ENCODE results near the gene TPD52L2.
"Not testable (repeated sequence)": the region's sequence is repeated elsewhere in the genome, so short reads cannot be mapped to it uniquely, and the experiment has no call there.

Gene TPD52L2

DNA sequence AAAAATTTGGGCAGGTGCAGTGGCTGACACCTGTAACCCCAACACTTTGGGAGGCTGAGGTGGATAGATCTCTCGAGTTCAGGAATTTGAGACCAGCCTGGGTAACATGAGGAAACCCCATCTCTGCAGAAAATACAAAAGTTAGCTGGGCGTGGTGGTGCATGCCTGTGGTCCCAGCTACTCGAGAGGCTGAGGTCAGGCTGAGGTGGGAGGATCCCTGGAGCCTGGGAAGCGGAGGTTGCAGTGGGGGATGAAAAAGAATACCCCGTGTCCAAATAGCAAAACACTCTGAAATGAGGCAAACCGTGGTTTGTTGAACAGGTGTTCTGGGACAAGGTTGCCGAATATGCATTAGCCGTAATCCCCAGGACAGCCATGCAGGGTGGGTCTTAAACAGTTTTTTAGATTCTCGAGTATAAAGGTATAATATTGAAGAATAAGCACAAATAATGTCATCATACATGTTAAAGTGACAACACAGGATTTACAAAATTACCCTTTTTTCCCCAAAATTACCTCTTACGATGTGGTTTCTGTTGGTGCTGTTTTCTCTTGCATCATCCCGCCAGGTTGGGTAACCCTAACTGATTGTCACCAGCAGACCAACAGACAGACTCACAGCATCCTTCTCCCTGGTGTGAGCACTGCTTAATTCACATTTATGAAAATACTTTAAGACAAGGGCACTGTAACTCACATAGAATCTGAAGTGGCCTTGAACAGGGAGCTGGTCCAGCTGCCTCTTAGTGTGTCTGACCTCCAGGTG lies 38.9 kb downstream of the TPD52L2 start:
- TF ChIP-seq, protein P1, sequence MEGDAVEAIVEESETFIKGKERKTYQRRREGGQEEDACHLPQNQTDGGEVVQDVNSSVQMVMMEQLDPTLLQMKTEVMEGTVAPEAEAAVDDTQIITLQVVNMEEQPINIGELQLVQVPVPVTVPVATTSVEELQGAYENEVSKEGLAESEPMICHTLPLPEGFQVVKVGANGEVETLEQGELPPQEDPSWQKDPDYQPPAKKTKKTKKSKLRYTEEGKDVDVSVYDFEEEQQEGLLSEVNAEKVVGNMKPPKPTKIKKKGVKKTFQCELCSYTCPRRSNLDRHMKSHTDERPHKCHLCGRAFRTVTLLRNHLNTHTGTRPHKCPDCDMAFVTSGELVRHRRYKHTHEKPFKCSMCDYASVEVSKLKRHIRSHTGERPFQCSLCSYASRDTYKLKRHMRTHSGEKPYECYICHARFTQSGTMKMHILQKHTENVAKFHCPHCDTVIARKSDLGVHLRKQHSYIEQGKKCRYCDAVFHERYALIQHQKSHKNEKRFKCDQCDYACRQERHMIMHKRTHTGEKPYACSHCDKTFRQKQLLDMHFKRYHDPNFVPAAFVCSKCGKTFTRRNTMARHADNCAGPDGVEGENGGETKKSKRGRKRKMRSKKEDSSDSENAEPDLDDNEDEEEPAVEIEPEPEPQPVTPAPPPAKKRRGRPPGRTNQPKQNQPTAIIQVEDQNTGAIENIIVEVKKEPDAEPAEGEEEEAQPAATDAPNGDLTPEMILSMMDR (IDR thresholded peaks at IDR 0.05): no peak
- Histone ChIP-seq H3K27ac (no peak overlapping the region), H3K4me3 (no peak overlapping the region)
- no peak for DNase-seq (ENCODE audit: low spot score)

DNA sequence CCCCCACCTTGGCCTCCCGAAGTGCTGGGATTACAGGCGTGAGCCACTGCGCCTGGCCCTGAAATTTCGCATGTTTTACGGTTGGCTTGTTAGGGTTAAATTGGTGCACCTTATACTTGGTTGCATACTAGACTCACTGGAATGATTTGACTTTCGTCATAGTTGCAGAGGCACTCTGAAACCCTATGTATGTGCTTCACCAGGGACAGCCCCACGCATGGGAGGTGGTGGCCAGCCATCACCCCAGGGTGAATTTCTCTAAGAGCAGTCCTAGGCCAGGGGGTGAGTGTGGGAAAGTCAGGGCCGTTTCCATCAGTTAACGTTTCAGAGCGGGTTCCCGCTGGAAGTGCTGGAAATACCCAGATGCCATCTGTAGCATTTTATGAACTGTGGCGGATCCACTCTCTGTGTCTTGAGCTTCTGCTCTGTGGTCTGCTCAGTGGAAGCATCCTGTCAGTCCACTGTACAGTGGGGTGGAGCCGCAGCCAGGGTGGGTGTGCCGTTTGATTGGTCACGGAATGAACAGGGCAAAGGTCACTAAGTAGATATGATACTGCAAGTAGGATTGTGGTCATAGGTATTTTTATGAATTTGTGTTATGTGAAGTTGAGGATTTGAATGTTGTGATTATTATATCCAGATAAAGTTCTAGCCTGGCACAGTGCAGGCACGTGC lies 43.1 kb downstream of the TPD52L2 start:
- no peak for DNase-seq (ENCODE audit: low spot score)
- TF ChIP-seq, protein P1 (IDR thresholded peaks at IDR 0.05): no peak
- no peak overlapping the region for H3K4me3 ChIP-seq
- H3K27ac ChIP-seq: no peak overlapping the region

DNA sequence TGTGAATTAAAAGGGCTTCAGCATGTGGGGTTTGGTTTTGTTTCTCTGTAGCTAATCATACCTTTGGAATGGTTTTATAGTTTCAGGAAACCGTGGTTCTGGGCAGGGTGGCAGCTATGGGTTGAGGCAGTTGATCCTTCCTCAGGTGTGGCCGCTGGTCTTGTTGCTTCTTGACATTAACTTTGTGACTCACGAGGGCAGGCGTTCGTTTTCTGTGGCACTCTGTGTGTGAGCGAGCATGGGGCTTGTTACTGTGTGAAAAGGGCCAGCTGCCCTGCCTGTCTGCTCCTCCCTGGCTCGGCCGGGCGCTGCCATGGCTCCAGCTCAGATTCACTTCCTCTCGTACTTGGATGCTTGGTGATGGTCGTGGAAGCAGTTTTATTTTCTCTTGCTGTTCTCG lies 46.1 kb downstream of the TPD52L2 start:
- DNase-seq (ENCODE audit: low spot score): no peak
- TF ChIP-seq, protein P1 (IDR thresholded peaks at IDR 0.05): no peak
- no peak overlapping the region for H3K27ac ChIP-seq
- H3K4me3 ChIP-seq: no peak overlapping the region

- Histone ChIP-seq H3K4me3 (no peak overlapping the region), H3K27ac (no peak overlapping the region)
- DNase-seq (ENCODE audit: low spot score): no peak
- TF ChIP-seq, protein P1 (IDR thresholded peaks at IDR 0.05): no peak
Measured at GRCh38 chr20:63913768-63914167, 48.7 kb downstream of the TPD52L2 start.

DNA sequence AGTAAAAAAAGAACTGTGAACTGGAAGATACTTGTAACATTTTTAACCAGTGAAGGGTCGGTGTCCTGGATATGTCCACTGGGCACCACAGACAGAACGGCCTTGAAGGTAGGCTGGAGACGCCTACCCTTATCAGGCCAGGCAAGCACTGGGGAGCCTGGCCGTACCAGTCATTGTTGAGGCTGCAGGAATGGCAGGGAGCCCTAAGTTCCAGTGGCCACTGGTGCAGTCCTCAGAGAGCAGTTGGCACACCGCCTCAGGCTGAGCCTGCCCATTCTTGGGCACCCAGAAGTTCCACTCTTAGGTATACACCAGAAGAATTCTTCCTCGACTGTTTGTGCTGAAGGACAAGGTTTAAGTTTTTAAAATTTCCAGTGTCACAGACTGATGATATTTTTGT lies 50.4 kb downstream of the TPD52L2 start:
- H3K4me3 ChIP-seq: no peak overlapping the region
- no peak overlapping the region for H3K27ac ChIP-seq
- TF ChIP-seq, protein P1 (IDR thresholded peaks at IDR 0.05): no peak
- no peak for DNase-seq (ENCODE audit: low spot score)

DNA sequence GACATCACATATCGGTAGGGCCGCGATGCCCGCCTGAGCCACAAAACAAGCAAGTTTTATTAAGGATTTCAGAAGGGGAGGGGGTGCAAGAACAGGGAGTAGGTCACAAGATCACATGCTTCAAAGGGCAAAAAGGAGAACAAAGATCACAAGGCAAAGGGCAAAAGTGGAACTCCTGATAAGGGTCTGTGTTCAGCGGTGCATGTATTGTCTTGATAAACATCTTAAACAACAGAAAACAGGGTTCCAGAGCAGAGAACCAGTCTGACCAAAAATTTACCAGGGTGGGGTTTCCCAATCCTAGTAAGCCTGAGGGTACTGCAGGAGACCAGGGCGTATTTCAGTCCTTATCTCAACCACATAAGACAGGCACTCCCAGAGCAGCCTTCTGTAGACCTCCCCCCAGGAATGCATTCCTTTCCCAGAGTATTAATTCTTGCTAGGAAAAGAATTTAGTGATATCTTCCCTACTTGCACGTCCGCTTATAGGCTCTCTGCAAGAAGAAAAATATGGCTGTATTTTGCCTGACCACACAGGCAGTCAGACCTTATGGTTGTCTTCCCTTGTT lies 51.4 kb downstream of the TPD52L2 start:
- DNase-seq (ENCODE audit: low spot score); H3K27ac ChIP-seq; H3K4me3 ChIP-seq: not testable (repeated sequence)

GRCh38 chr20:63917811-63918210 lies 52.7 kb downstream of the TPD52L2 start:
- no peak overlapping the region for H3K4me3 ChIP-seq
- DNase-seq (ENCODE audit: low spot score): no peak
- H3K27ac ChIP-seq: no peak overlapping the region
- TF ChIP-seq, protein P1 (IDR thresholded peaks at IDR 0.05): no peak

Data from coronary artery (tissue), 2 donors.